Peyer's patch (tissue), 4 donors: ENCODE measurements around the gene CCDC93. TPM values are rescaled to one million over a fixed set of nuclear protein-coding genes. Genes with fewer than 3 reads are reported as not detected.
A peak's percentile ranks its signal among the peaks of the same experiment; 100 is the strongest.

Source experiments
- DNase-seq, 3 donors: peaks; one replicate each; pipeline ENCODE4 v3.0.0-alpha.2; 2017 to 2019
- H3K27ac ChIP-seq, 4 donors: fragments of 200-600 bp; sonication (generic); one replicate each; pipeline ENCODE4 v1.5.1; 2016 to 2019
- H3K27me3 ChIP-seq, 2 donors: fragments of 200-600 bp; sonication (generic); one replicate each; pipeline ENCODE4 v1.5.1; 2019
- H3K36me3 ChIP-seq, 3 donors: fragments of 200-600 bp; sonication (generic); one replicate each; pipeline ENCODE4 v1.5.1; 2016 to 2019
- H3K4me1 ChIP-seq, 4 donors: fragments of 200-600 bp; sonication (generic); one replicate each; pipeline ENCODE4 v1.5.1; 2016 to 2019
- H3K4me3 ChIP-seq, 4 donors: fragments of 200-600 bp; sonication (generic); 1 replicate in 3 of 4; 2 replicates in 1 of 4; pipeline ENCODE4 v1.5.1; 2016 to 2019; ENCODE audit warnings: mild to moderate bottlenecking in 1 of 4
- H3K9me3 ChIP-seq, 4 donors: fragments of 200-600 bp; sonication (generic); one replicate each; pipeline ENCODE4 v1.5.1; 2016 to 2019; ENCODE audit warnings: mild to moderate bottlenecking in 1 of 4
- CTCF ChIP-seq, 6 experiments: fragments of 450-650 bp in 4 of 6; fragments of 200-600 bp in 2 of 6; sonication (generic) in 1 of 6; IDR thresholded peaks; one replicate each; pipeline ENCODE4 v1.5.1; 2017 to 2019; ENCODE audit warnings: antibody characterized with exemption in 6 of 6, mild to moderate bottlenecking in 3 of 6, moderate library complexity in 1 of 6
- POLR2A ChIP-seq, 2 donors: fragments of 450-650 bp; IDR thresholded peaks; one replicate each; pipeline ENCODE4 v1.5.1; 2017; ENCODE audit warnings: antibody characterized with exemption in 2 of 2, mild to moderate bottlenecking in 2 of 2, moderate library complexity in 2 of 2
- total RNA-seq, 4 donors: library from RNA; depleted of rRNA; stranded (reverse); fragments of >200 nt; gene quantifications; one replicate each; pipeline ENCODE4 v1.1.0, GENCODE V29; 2016

The CCDC93 gene
- total RNA-seq, 4 donors from 2014 or later, result 47.0 to 59.3 (median 55.0) TPM

GRCh38 chr2:117996525-117996924 lies 17.3 kb downstream of the CCDC93 start:
- Histone ChIP-seq H3K9me3 (no peaks in the 10 kb centered on the region), H3K27ac (no peak overlapping the region), H3K4me3 (no peak overlapping the region), H3K27me3 (no peaks in the 10 kb centered on the region), H3K4me1 (no peaks in the 10 kb centered on the region), H3K36me3 (peaks cover 0 to 98% (median 5%) of the 10 kb centered on the region in 3 donors)
- no peak for DNase-seq
- TF ChIP-seq POLR2A (IDR thresholded peaks at IDR 0.05) (no peak), CTCF (IDR thresholded peaks at IDR 0.05) (no peak)

DNA sequence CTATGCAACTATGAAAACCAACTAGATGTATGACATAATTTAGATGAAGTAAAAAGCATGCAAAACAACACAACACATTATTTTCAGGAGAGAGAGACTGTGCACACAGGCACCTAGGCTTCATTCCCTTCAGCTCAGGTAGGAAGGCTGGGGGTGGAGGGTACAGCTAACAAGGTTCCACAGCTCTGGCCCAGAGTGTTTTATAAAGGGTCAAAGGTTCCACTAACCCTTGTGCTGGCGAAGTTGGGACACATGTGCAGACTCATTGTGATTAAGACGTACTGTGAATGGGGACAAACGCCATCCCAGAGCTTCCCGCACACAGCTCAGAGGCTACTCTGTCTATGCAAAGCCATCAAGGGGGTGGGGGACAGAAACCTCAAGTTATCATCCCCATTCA lies 19.1 kb downstream of the CCDC93 start:
- Histone ChIP-seq H3K27ac (no peak overlapping the region), H3K4me1 (no peaks in the 10 kb centered on the region), H3K36me3 (peaks cover 0 to 96% (median 0%) of the 10 kb centered on the region in 3 donors), H3K4me3 (no peak overlapping the region), H3K9me3 (no peaks in the 10 kb centered on the region), H3K27me3 (no peaks in the 10 kb centered on the region)
- DNase-seq, result peak in 1 of 3 donors; percentile 51
- TF ChIP-seq CTCF (IDR thresholded peaks at IDR 0.05) (no peak), POLR2A (IDR thresholded peaks at IDR 0.05) (no peak)

DNA sequence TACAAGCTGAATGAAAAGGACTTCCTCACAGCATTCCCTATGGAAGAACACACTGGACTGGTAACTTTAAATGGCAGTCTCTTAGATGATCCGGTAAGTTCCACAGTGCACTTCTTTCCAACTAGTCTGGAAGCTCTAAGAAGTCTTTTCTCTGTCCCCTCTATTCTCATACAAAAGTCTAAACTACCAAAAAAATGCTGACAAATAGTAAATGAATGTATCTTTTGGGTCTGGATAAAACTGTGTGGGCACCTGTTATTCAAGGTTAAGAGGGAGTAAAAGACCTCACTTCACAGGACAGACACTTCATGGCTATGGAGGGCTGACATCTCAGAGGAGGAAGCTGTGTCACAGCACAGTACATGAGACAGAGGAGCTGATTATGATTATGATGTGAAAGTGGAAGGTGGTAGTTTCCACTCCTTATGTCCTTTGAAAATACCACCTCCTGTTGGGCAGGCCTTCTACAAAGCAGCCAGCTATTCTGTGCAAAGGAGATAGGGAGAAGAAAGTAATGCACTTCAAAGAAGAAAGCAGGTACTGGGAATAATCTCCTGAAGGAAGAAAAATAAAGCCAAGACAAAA lies 23.9 kb downstream of the CCDC93 start:
- Histone ChIP-seq H3K4me3 (no peak overlapping the region), H3K27ac (no peak overlapping the region), H3K27me3 (no peaks in the 10 kb centered on the region), H3K4me1 (no peaks in the 10 kb centered on the region), H3K9me3 (no peaks in the 10 kb centered on the region), H3K36me3 (peaks cover 0 to 73% (median 0%) of the 10 kb centered on the region in 3 donors)
- no peak for DNase-seq
- TF ChIP-seq CTCF (IDR thresholded peaks at IDR 0.05) (no peak), POLR2A (IDR thresholded peaks at IDR 0.05) (no peak)

GRCh38 chr2:117987121-117987520 lies 26.7 kb downstream of the CCDC93 start:
- H3K4me3 ChIP-seq, result no peak overlapping the region
- no peak for DNase-seq
- no peaks in the 10 kb centered on the region for H3K27me3 ChIP-seq
- no peak for TF ChIP-seq CTCF (IDR thresholded peaks at IDR 0.05)
- TF ChIP-seq POLR2A (IDR thresholded peaks at IDR 0.05), result no peak
- H3K9me3 ChIP-seq, result no peaks in the 10 kb centered on the region
- H3K36me3 ChIP-seq, result peaks cover 0 to 56% (median 0%) of the 10 kb centered on the region in 3 donors
- peaks cover 0 to 11% (median 0%) of the 10 kb centered on the region in 4 donors for H3K4me1 ChIP-seq
- no peak overlapping the region for H3K27ac ChIP-seq

DNA sequence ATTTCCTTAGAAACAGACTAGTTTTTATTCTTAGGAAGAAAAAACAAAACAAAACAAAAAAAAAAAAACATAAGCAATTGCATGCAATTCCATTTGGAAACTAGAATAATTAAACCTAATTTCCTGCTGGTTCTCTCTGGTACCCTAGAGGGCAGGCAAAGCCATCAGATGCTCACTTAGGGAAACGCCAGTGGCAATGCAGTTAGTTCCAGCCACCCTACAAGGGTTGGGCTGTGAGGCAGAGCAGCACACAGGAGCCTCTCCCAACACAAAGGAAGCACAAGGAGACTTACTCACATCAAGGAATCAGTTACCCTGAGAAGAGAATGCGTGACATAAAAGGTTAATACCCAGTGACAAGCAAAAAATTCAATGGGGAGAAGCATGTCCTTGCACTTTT lies 28.8 kb downstream of the CCDC93 start:
- DNase-seq, result no peak
- H3K27ac ChIP-seq, result no peak overlapping the region
- peaks cover 0 to 38% (median 0%) of the 10 kb centered on the region in 3 donors for H3K36me3 ChIP-seq
- H3K27me3 ChIP-seq, result no peaks in the 10 kb centered on the region
- no peak overlapping the region for H3K4me3 ChIP-seq
- no peaks in the 10 kb centered on the region for H3K9me3 ChIP-seq
- no peak for TF ChIP-seq CTCF (IDR thresholded peaks at IDR 0.05)
- no peak for TF ChIP-seq POLR2A (IDR thresholded peaks at IDR 0.05)
- peaks cover 0 to 12% (median 0%) of the 10 kb centered on the region in 4 donors for H3K4me1 ChIP-seq
